ENCODE data around the gene CDH13. TPM values are rescaled to one million over a fixed set of nuclear protein-coding genes. Genes with fewer than 3 reads are reported as not detected.

CDH13 gene
- total RNA-seq, 4 donors from 2014 or later: 3.1 to 13.5 (median 8.9) TPM

- Histone ChIP-seq H3K4me1 (peaks cover 0 to 6% (median 0%) of the 10 kb centered on the region in 4 donors), H3K4me3 (no peak overlapping the region), H3K9me3 (no peaks in the 10 kb centered on the region), H3K27me3 (no peaks in the 10 kb centered on the region), H3K36me3 (no peaks in the 10 kb centered on the region), H3K27ac (replicated peaks in 1 of 4) (no peak overlapping the region)
- no peak for TF ChIP-seq POLR2A (IDR thresholded peaks at IDR 0.05; ENCODE audit: low read depth)
- TF ChIP-seq, protein P1, sequence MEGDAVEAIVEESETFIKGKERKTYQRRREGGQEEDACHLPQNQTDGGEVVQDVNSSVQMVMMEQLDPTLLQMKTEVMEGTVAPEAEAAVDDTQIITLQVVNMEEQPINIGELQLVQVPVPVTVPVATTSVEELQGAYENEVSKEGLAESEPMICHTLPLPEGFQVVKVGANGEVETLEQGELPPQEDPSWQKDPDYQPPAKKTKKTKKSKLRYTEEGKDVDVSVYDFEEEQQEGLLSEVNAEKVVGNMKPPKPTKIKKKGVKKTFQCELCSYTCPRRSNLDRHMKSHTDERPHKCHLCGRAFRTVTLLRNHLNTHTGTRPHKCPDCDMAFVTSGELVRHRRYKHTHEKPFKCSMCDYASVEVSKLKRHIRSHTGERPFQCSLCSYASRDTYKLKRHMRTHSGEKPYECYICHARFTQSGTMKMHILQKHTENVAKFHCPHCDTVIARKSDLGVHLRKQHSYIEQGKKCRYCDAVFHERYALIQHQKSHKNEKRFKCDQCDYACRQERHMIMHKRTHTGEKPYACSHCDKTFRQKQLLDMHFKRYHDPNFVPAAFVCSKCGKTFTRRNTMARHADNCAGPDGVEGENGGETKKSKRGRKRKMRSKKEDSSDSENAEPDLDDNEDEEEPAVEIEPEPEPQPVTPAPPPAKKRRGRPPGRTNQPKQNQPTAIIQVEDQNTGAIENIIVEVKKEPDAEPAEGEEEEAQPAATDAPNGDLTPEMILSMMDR (IDR thresholded peaks at IDR 0.05): no peak
- TF ChIP-seq POLR2AphosphoS5 (IDR thresholded peaks at IDR 0.05): no peak
- no peak for TF ChIP-seq EP300 (IDR thresholded peaks at IDR 0.05)
- no peak for DNase-seq (ENCODE audit: extremely low spot score)
- WGBS: 70% methylated on average over 4 of the region's 4 CpGs
- intact Hi-C loops (cut with DNase I): no loop called here
These were observed 365.4 kb downstream of the CDH13 start for GRCh38 chr16:82991966-82992675.

DNA sequence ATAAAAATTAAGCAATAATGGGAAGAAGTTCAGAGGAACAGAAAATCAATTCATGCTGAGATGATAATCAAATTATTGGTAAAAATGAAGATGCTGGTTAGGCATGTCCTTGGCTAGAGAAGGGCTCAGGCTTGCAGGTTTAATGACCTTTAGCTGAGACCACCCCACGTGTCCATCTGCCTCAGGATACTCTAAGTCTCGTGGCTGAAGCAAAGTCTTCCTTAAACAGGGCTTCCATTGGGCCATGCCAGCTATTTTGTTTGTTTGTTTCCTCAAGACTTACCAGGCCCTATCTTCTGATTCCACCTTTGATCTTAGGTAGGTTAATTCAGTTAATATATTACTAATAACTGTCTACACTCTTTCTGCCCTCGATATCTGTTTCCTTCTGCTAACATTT, 366.0 kb downstream of the CDH13 start:
- H3K36me3 ChIP-seq: no peaks in the 10 kb centered on the region
- H3K27me3 ChIP-seq: no peaks in the 10 kb centered on the region
- no peak overlapping the region for H3K27ac ChIP-seq (replicated peaks in 1 of 4)
- 82% methylated on average over 3 of the region's 3 CpGs for WGBS
- TF ChIP-seq, protein P1 (IDR thresholded peaks at IDR 0.05): no peak
- no peak for TF ChIP-seq POLR2AphosphoS5 (IDR thresholded peaks at IDR 0.05)
- no peak for TF ChIP-seq EP300 (IDR thresholded peaks at IDR 0.05)
- no peak for TF ChIP-seq POLR2A (IDR thresholded peaks at IDR 0.05; ENCODE audit: low read depth)
- intact Hi-C loops (cut with DNase I): no loop called here
- DNase-seq (ENCODE audit: extremely low spot score): no peak
- no peak overlapping the region for H3K4me3 ChIP-seq
- peaks cover 0 to 6% (median 0%) of the 10 kb centered on the region in 4 donors for H3K4me1 ChIP-seq
- no peaks in the 10 kb centered on the region for H3K9me3 ChIP-seq

DNA sequence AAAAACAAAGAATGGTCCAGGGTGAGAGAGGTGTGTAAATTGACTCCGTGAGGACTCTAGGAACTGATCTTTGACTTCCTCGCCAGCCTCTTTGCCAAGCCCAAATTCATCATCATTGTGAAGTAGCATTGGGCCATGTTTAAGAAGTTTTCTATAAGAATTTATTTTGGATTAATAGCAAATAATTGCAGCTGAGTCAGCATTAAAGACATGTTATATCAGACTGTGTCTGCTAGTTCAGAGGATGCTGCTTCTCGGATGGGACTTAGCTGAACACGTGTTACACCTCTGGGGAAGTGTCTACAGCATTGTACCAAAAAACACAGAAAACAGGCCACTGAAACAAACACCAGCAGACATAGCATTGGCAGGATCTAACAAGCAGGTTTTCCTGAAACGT, 366.6 kb downstream of the CDH13 start:
- DNase-seq (ENCODE audit: extremely low spot score): no peak
- no peak overlapping the region for H3K4me3 ChIP-seq
- H3K4me1 ChIP-seq: peaks cover 0 to 6% (median 0%) of the 10 kb centered on the region in 4 donors
- intact Hi-C loops (cut with DNase I): no loop called here
- H3K9me3 ChIP-seq: no peaks in the 10 kb centered on the region
- H3K27me3 ChIP-seq: no peaks in the 10 kb centered on the region
- H3K27ac ChIP-seq (replicated peaks in 1 of 4): no peak overlapping the region
- no peak for TF ChIP-seq POLR2AphosphoS5 (IDR thresholded peaks at IDR 0.05)
- TF ChIP-seq, protein P1 (IDR thresholded peaks at IDR 0.05): no peak
- no peak for TF ChIP-seq POLR2A (IDR thresholded peaks at IDR 0.05; ENCODE audit: low read depth)
- no peak for TF ChIP-seq EP300 (IDR thresholded peaks at IDR 0.05)
- WGBS: 92% methylated on average over 5 of the region's 5 CpGs
- no peaks in the 10 kb centered on the region for H3K36me3 ChIP-seq

- H3K9me3 ChIP-seq: no peaks in the 10 kb centered on the region
- DNase-seq (ENCODE audit: extremely low spot score): no peak
- H3K27me3 ChIP-seq: no peaks in the 10 kb centered on the region
- TF ChIP-seq POLR2AphosphoS5 (IDR thresholded peaks at IDR 0.05) (no peak), POLR2A (IDR thresholded peaks at IDR 0.05; ENCODE audit: low read depth) (no peak), EP300 (IDR thresholded peaks at IDR 0.05) (no peak)
- TF ChIP-seq, protein P1 (IDR thresholded peaks at IDR 0.05): no peak
- peaks cover 0 to 6% (median 0%) of the 10 kb centered on the region in 4 donors for H3K4me1 ChIP-seq
- WGBS: 76% methylated on average over 4 of the region's 4 CpGs
- H3K36me3 ChIP-seq: no peaks in the 10 kb centered on the region
- no peak overlapping the region for H3K4me3 ChIP-seq
- intact Hi-C loops (cut with DNase I): no loop called here
- no peak overlapping the region for H3K27ac ChIP-seq (replicated peaks in 1 of 4)
These were observed 367.2 kb downstream of the CDH13 start for GRCh38 chr16:82993926-82994325.

Measured in esophagus muscularis mucosa (tissue), 4 donors.